Measurements from ENCODE around the gene BCL2L13. TPM values are rescaled to one million over a fixed set of nuclear protein-coding genes. Genes with fewer than 3 reads are reported as not detected.

BCL2L13 gene
- total RNA-seq, 4 donors from 2014 or later: 59.7 to 85.7 (median 64.8) TPM

GRCh38 chr22:17717708-17718107 lies 79.2 kb downstream of the BCL2L13 start:
- ATAC-seq (ENCODE audit: low FRiP score): no peak
- TF ChIP-seq CTCF (IDR thresholded peaks at IDR 0.05): no peak
- DNase-seq (ENCODE audit: low spot score): no peak

DNA sequence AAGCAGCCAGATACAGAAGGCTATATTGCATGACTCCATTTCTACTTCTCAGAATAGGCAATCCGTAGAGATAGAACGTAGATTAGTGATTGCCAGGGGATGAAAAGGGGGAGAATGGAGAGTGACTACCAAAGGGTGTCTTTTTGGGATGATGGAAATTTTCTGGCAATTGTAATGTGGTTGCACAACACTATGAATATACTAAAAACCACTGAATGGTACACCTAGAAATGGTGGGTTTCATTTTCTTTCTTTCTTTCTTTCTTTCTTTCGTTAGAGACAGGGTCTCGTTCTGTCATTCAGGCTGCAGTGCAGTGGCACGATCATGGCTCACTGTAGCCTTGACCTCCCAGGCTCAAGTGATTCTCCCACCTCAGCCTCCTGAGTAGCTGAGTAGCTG lies 81.4 kb downstream of the BCL2L13 start:
- no peak for DNase-seq (ENCODE audit: low spot score)
- ATAC-seq (ENCODE audit: low FRiP score): no peak
- TF ChIP-seq CTCF (IDR thresholded peaks at IDR 0.05): no peak

DNA sequence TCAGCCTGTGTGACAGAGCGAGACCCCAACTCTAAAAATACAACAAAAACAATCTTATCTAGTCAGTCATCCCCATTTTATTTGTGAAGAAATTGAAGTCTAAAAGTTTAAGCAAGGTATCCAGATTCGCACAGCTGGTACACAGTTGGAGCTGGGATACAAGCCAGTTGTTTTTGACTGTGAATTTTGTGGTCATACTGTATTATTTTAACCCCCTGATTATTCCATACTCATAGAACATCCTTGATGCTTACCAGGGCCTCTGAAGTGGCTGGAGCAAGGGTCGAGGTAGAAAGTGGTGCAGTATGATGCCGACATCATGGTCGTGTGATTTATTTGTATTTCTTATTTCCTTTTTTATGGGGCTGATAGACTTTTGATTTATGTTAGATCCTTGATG lies 85.7 kb downstream of the BCL2L13 start:
- no peak for ATAC-seq (ENCODE audit: low FRiP score)
- no peak for TF ChIP-seq CTCF (IDR thresholded peaks at IDR 0.05)

GRCh38 chr22:17724678-17725499 lies 86.3 kb downstream of the BCL2L13 start:
- DNase-seq (ENCODE audit: low spot score) (no peak), ATAC-seq (ENCODE audit: low FRiP score) (no peak)
- TF ChIP-seq CTCF (IDR thresholded peaks at IDR 0.05): no peak

More for the DNA sequence above, 85.7 kb downstream of the BCL2L13 start:
- no peak for DNase-seq (ENCODE audit: low spot score)

- DNase-seq (ENCODE audit: low spot score) (no peak), ATAC-seq (ENCODE audit: low FRiP score) (no peak)
- no peak for TF ChIP-seq CTCF (IDR thresholded peaks at IDR 0.05)
Measured at GRCh38 chr22:17725500-17725796, 86.9 kb downstream of the BCL2L13 start.

GRCh38 chr22:17726006-17726927 lies 87.7 kb downstream of the BCL2L13 start:
- ATAC-seq (ENCODE audit: low FRiP score) (no peak), DNase-seq (ENCODE audit: low spot score) (no peak)
- TF ChIP-seq CTCF (IDR thresholded peaks at IDR 0.05): no peak
